Stimulated activated CD4-positive, alpha-beta T cell treated with anti-CD3 and anti-CD28 coated beads, Interleukin-12 subunit alpha, Interleukin-12 subunit beta, amount 100 ng/mL, for 4 hours (primary cell): ENCODE data around the gene FHL1.
"Not testable (repeated sequence)": the region's sequence is repeated elsewhere in the genome, so short reads cannot be mapped to it uniquely, and the experiment has no call there.

Source experiments
- DNase-seq: peaks from one replicate; pipeline ENCODE4 v3.0.0-alpha.2; 2020

The FHL1 gene

GRCh38 chrX:136147315-136147901, at the start of gene FHL1:
FHL1 (plus strand) TSS chrX:136147533.
- DNase-seq = peak; percentile 55

GRCh38 chrX:136097871-136098805, 49.2 kb upstream of the FHL1 start:
- DNase-seq = no peak

GRCh38 chrX:136104936-136105335, 42.4 kb upstream of the FHL1 start:
- DNase-seq = no peak

DNA sequence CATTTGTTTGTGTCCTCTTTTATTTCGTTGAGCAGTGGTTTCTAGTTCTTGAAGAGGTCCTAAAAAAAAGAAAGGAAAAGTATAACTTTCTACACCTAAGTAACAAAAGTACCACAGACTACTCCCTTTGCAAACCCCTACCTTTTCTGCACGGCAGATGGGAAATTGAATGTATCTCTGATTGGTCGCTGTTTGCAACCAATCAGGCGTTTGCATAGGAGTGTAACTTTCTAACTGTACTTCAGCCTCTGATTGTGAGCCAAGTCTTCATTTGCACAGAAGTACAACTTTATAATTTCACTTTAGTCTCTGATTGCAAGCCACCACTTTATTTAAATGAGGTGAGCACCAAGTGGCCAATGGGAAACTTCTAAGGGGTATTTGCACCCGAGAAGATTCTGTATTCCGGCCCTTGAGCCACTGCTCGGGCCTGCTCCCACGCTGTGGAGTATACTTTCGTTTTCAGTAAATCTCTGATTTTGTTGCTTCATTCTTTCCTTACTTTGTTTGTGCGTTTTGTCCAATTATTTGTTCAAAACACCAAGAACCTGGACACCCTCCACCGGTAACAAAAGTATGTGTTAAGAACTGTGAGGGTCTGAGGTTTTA, 40.3 kb upstream of the FHL1 start:
- no peak for DNase-seq

DNA sequence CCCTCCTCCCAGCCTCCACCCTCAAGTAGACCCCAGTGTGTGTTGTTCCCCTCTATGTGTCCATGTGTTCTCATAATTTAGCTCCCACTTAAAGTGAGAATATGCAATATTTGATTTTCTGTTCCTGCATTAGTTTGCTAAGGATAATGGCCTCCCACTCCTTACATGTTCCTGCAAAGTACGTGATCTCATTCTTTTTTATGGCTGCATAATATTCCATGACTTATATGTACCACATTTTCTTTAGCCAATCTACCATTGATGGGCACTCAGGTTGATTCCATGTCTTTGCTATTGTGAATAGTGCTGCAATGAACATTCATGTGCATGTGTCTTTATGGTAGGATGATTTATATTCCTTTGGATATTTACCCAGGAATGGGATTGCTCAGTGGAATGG, 38.4 kb upstream of the FHL1 start:
- DNase-seq = not testable (repeated sequence)

- no peak for DNase-seq
These were observed 35.0 kb upstream of the FHL1 start for GRCh38 chrX:136112286-136112685.

DNA sequence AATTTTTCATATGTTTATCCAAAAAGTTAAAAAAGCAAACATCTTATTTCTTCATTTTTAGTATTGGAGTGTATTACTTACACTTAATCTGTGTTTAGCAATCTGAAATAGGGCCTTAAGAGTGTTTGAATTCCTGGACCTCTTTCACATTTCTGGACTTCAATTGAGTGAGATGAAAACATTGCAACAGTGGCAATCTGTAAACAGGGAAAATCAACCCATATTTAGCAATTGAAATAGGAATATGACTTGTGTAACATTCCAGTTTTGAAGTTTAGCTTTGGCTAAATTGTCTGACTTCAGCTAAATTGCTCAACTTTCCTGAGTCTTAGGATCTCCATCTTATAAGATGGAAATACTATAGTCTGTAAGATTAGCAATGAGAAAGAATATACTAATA, 34.6 kb upstream of the FHL1 start:
- no peak for DNase-seq

DNA sequence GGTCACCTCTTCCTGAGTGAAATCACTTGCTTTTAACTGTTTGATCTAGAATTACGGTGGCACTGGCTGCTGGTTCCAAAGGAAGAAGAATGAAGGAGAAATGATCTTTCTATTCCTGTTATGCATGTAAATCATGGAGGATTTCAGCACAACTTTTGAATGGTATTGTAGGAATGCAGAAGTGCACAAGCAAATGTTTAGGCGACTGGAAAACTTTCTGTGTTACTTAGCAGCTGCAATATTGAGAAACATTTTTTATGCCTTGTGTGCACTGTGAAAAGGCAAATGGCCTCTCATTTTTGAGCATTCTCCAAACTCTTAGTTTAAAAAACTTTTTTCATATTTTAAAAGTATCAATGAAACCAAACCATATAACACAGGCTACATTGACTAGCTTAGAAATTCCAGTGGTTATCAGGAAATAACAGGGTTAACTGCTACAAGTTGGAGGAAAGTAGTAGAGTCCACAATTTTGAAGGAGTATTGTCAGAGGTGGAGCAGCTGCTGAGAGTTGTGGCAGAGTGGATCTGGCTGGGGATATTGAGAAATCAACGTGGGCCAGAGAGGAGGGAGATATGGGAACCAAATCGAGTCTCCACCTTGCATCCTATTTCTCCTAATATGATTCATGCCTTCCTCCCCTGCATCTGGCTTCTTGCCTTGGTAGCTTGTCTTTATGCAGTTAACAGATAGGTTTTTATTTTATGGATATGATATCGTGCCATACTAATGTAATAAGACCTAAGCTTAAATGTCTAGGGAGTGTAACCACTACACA, 32.0 kb upstream of the FHL1 start:
- DNase-seq = no peak

- DNase-seq = no peak
These were observed 31.4 kb upstream of the FHL1 start for GRCh38 chrX:136115904-136116297.

DNA sequence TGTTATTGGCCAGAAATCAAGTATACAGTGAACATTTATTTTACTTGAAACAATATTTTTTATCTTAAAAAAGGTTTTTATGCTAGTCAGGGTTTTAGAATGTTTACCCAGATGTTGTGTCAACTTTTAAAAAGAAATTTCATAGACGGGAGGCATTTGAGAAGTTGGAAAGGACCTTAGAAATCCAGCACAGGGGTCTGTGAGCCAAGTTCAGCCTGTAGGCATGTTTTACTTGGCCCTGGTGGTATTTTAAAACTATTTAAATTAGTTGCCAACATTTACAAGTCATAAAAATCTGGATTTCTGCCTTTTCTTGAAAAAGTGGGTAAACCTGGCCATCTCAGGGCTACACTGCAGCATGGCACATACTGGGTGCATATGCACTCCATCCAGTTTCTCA, 25.5 kb upstream of the FHL1 start:
- DNase-seq = no peak

GRCh38 chrX:136122207-136122606, 25.1 kb upstream of the FHL1 start:
- DNase-seq = no peak

- DNase-seq = no peak
These were observed 22.2 kb upstream of the FHL1 start for GRCh38 chrX:136125106-136125505.

DNA sequence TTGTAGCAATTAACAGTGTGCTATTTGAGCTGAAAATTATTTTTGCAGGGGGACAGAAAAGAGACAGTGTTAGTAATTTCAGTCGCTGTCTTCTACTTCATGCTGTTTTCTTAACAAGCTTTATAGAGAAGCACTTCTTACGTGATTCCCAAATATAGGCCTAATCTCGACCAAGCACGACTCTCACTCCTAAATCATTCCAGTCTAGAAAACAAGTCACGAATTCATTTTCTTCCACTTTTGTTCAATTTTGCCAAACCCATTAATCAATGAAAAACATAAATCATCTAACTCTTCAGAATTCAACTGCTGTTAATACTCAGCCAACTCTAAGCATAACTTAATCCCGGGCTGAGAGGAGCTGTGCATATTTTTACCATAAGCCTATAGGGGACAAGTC, 21.0 kb upstream of the FHL1 start:
- no peak for DNase-seq

- DNase-seq = no peak
These were observed 20.4 kb upstream of the FHL1 start for GRCh38 chrX:136126872-136127406.

GRCh38 chrX:136128743-136129142, 18.6 kb upstream of the FHL1 start:
- DNase-seq = no peak

GRCh38 chrX:136130931-136131833, 16.2 kb upstream of the FHL1 start:
- DNase-seq = no peak

DNA sequence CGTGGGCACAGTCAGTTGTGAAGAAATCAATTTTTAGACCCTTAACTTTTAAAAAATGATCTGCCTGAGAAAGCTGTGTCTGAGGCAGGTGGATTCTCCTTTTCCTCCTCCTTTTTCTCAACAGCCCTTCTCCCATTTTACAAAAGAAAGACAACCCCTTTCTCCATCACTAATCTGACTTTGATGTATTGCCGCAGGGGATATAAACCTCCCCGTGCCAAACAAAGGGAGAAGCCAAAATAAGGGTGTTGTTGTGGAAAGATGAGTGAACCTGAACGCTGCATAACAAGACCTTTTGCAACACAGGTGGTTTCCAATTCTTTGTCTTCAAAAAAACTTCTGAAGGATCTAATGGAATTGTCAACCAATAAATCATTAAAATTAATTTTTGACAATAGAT, 8.4 kb upstream of the FHL1 start:
- DNase-seq = no peak

DNA sequence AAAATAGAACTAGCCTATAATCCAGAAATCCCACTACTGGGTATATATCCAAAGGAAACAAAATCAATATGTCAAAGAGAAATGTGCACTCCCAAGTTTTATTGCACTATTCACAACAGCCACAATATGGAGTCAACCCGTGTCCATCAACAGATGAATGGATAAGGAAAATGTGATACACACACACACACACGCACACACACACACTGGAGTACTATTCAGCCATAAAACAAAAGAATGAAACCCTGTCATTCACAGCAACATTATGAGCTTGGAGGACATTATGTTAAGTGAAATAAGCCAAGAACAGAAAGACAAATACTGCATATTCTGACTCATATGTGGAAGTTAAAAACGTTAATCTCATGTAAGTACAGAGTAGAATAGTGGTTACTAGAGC, 5.8 kb upstream of the FHL1 start:
- DNase-seq = no peak

DNA sequence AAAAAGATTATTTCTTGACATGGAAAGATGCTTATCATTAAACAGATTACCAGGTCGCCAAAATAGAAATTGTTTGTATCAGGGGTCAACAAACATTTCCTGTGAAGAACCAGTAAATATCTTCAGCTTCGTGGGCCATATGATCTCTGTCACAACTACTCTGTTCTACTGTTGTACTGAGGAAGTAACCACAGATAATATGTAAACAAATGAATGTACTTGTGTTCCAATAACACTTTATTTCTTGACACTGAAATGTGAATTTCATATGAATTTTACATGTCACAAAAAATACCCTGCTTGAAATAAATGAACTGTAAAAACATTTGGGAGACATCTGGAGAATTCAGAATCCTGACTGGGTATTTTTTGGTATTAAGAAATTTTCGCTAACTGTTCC, 4.7 kb upstream of the FHL1 start:
- DNase-seq = no peak

GRCh38 chrX:136143711-136144110, 3.6 kb upstream of the FHL1 start:
- no peak for DNase-seq

- peak; percentile 19 for DNase-seq
These were observed 569 bp upstream of the FHL1 start for GRCh38 chrX:136146614-136147314.
